Renal pelvis (tissue), 4 donors: ENCODE data around the gene SLCO3A1. TPM values are rescaled to one million over a fixed set of nuclear protein-coding genes. Genes with fewer than 3 reads are reported as not detected.

Source experiments
- DNase-seq: peaks from one replicate; pipeline ENCODE4 v3.0.0-alpha.2; 2013
- polyA plus RNA-seq, 3 donors: library from polyadenylated mRNA; unstranded; fragments of 120-200 nt; gene quantifications; one replicate each; pipeline ENCODE4 v1.2.1, GENCODE V29; 2013; ENCODE audit not compliant: insufficient read length in 3 of 3

The SLCO3A1 gene
- polyA plus RNA-seq, 3 donors, result 11.8 to 12.9 (median 12.2) TPM

DNA sequence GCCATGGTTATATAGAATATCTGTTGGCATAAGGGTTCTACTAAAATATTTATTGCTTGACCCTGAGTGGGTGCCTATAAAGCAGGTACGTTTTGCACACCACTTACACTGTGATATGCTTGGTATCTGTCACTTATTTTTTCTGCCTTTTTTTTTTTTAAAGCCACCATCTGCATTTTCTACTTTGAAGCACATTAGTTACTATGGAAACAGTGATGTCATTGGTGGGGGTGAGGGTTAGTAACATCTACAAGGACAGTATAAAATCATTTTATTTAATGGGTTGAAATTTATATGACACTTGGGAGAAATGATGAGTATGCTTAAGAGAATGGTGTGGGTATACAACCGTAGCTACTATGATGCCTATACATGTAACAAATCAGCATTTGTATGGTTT, 25.6 kb downstream of the SLCO3A1 start:
- DNase-seq, result no peak

GRCh38 chr15:91880373-91880772, 26.9 kb downstream of the SLCO3A1 start:
- DNase-seq, result no peak

- no peak for DNase-seq
These were observed 28.2 kb downstream of the SLCO3A1 start for GRCh38 chr15:91881569-91882297.

DNA sequence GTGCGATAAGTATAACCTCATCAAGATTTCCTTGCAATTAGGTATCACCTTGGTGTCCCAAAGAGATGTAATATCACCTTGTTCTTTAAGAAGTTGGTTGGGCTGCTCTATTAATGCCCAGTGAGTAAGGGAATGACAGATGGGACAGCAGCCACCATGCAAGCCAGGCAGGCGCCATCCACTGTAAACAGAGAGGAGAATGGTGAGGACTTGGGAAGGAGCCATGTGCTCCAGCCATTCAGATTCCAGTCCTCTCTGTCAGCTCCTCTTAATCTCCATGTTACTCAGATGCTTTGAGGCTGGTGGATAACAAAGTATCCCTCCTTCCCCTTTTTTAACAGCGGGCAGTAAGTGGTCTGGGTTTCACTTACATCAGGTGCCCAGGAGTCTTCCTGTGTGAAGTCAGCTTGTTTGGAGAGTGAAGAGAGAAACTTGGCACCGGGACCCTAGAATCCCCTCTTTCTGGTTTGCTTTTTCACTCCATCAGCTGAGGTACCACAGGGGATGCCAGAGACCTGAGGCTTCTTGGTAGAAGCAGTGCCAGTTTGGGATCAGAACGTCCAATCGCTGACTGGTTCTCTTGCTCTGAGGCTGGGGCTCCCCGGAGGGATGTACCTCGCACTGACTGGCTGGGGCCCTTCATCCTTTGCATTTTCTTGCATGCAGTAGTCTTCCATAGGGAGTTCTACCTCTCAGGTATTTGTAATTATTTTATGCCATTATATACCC, 29.5 kb downstream of the SLCO3A1 start:
- no peak for DNase-seq

DNA sequence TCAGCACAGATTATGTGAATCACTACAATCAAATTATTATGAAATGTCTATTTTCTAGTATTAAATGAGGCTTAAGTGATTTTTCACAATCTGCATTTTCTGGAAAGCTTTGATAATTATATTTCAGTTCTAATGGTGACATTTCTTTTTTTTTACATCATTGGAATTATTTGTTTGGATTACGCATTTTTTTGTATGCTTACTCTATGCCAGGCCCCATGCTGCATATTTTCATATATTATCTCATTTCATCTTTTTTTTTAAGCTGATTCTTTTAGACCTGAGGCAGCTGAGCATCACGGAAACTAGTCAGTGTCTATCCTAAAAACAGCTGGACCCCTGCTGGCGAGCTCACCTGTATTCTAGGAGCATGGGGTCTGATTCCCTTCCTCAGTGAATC, 31.1 kb downstream of the SLCO3A1 start:
- no peak for DNase-seq

- DNase-seq, result no peak
These were observed 31.5 kb downstream of the SLCO3A1 start for GRCh38 chr15:91885054-91885453.

- DNase-seq, result no peak
These were observed 32.3 kb downstream of the SLCO3A1 start for GRCh38 chr15:91885714-91886270.

DNA sequence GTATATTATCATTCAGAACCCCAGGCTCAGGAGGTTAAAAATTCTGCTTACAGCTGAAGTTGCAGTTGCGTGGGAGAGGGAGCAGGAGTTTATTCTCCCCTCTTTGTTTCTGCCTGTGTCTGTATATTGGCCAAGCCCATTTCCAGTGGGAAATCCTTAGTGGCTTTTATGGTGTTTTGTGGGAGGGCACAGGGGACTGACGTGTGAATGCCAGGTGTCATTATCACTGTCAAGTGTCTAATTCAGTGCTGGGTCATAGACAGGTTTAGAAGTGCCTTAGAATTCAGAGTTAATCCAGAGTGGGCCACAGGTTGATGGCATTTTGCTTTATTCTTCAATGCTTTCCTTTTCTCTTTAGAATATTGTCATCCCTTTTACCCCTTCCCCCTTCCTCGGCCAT, 33.4 kb downstream of the SLCO3A1 start:
- no peak for DNase-seq

DNA sequence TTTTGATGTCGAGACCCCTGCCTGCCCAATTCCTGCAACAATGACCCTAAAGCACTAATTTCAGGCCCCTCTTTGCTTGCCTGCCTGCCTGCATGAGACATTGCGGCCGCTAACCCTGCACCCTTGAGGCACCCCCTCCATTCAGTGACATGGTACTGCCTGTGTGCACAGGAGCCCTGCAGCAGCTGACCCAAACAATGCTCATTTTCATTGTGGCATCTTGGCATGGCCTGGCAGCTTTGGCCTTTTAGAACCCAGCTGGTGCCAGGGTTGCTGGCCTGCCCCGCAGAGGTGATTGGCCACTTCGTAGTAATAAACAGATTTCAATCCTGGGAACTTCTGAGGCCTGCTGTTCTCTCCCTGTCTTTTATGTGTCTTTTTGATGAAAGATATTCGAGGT, 33.8 kb downstream of the SLCO3A1 start:
- no peak for DNase-seq

DNA sequence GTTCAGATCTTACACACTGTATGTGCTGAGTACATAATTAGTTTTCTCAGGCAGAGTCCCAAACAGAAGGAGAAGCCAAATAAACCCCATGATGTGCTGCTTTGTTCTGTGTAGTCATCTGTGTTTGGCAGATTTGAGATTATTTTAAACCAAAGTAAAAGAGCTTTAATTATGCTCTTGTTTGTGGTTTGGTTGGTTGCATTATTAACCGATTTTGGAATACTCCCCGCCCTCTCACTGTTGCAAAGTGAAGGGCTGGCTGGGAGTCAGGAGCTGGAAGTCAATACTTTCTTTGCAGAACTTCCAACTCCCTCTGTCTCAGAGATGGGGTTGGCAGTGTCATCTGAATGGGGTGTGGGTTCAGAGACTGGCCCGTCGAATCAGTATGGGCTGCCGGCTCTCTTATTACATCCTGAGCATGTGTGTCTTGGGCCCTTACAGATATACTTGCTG, 34.4 kb downstream of the SLCO3A1 start:
- no peak for DNase-seq

DNA sequence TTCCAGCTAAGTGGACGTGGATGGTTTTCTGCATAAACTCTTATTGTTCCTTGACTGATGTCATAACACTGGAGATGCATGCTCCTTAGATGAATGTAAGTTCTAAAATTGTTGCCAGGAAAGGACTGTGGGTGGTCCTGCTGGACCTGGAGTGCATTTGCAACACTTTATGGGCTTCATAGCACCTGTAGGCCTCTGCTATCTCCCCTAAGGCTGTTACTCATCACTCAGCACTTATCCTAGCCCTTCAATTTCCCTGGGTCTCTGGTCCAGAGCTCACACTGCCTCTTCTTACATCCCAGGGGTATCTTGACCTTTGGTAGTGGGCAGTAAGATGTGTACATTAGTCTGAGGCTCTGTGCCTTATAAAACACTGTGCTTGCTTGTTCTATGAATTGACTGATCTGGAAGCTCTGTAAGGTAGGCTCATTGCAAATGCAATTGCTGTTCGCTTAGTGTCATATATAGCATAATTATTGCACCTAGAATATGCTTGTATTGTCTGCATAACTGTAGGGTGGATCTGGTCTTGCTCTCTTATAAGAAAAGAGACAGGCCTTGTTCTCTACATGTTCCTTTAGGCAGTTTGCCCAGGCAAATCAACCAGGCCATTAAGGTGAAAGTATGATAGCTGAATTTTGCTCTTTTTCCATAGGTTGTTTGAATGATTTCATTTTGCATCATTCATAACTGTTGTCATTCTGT, 35.8 kb downstream of the SLCO3A1 start:
- DNase-seq, result no peak

- DNase-seq, result no peak
These were observed 37.1 kb downstream of the SLCO3A1 start for GRCh38 chr15:91890614-91891013.

- no peak for DNase-seq
These were observed 37.6 kb downstream of the SLCO3A1 start for GRCh38 chr15:91891101-91891500.

- DNase-seq, result no peak
These were observed 38.4 kb downstream of the SLCO3A1 start for GRCh38 chr15:91891788-91892345.

DNA sequence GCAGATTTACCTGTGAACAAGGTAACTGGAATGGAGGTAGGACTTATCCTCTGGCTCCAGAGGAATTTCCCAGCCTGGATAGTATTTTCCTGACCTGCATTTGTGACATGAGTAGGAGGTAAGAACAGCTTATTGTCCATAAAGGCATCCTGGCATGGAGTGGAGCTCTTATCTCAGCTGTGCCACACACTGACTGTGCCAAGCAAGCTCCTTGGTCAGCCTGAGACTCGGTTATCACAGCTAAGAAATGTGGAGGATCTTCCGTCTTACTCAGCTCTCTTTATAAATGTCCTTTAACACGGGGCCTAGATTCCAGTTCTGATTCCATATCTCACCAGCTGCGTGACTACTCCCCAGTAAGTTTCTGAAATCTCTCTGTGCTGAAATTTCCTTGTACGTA, 38.9 kb downstream of the SLCO3A1 start:
- no peak for DNase-seq

DNA sequence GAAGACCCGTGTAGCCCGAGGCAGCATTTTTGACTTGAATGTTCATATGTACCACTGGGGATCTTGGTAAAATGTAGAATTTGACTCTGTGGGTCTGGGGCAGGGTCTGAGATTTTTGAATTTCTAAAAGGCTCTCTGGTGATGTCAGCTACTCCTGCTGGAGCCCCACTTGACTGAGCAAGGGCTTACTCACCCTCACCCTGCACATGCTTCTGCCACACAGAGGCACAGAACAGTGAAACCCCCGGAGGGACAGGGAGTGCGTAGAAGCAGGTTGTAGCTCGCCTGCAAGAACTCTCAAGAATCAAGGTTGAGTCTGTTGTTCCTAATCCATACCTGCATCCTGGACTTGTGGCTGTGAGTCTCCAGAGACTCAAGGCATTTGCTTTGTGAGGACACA, 41.1 kb downstream of the SLCO3A1 start:
- DNase-seq, result no peak

DNA sequence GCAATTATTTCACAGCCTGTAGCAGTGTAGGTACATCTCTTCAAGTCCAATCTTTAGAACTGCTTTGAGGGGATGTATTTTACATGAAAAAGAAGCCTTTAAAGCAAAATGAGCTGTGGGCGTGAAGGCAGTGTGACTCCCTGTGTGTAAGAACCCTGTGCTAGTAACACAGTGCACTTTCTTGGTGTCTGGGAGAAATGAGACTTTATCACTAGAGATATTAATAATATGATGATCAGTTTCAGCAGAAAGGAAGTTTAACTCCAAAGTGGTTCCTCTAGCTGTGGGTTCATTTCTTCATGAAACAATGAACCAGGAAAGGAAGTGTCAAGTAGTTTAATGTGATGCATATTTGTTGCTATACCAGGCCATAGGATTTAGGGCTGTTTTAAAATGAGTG, 41.5 kb downstream of the SLCO3A1 start:
- DNase-seq, result no peak

- no peak for DNase-seq
These were observed 43.0 kb downstream of the SLCO3A1 start for GRCh38 chr15:91896341-91897055.

- no peak for DNase-seq
These were observed 44.3 kb downstream of the SLCO3A1 start for GRCh38 chr15:91897585-91898372.

DNA sequence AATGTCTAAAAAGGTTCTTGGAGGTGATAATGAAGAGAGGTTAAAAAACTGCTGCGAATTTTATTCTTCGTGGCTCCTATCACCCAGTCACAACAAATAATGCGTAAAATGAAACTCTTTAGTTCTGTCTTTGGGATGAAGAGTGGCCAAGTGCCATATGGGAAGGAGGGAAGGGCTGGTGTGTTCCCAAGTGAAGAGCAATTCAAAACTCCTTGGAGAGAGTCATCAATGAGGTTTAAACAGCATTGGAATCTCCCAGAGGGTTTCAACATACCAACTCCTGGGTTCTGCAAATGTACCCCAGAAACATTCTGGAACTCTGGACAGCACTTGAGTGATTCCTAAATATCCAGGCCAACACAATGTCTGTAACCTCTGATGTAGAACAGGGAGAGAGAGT, 45.3 kb downstream of the SLCO3A1 start:
- DNase-seq, result no peak

- DNase-seq, result no peak
These were observed 51.4 kb downstream of the SLCO3A1 start for GRCh38 chr15:91904942-91905341.
